Measurements from ENCODE around the gene EDIL3.

DNA sequence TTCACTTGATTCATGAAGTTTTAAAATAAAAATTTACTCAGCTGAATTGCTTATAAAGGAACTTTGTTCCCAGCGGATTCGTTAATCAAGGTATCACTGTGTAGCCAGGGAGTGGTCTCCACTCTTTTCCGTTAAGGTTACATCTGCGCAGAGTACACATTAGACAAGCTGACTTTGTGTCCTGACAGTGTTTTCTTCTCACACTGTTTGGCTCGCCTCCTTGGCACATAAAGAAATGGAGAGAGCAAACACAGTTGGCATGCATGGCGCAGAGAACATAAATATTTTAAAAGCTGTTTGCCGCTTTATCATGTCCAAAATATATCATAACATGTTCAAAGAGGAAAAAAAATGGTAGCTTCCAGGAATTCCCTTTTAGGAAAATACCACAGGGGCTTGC lies 153.2 kb downstream of the EDIL3 start:
- TF ChIP-seq, protein P1, sequence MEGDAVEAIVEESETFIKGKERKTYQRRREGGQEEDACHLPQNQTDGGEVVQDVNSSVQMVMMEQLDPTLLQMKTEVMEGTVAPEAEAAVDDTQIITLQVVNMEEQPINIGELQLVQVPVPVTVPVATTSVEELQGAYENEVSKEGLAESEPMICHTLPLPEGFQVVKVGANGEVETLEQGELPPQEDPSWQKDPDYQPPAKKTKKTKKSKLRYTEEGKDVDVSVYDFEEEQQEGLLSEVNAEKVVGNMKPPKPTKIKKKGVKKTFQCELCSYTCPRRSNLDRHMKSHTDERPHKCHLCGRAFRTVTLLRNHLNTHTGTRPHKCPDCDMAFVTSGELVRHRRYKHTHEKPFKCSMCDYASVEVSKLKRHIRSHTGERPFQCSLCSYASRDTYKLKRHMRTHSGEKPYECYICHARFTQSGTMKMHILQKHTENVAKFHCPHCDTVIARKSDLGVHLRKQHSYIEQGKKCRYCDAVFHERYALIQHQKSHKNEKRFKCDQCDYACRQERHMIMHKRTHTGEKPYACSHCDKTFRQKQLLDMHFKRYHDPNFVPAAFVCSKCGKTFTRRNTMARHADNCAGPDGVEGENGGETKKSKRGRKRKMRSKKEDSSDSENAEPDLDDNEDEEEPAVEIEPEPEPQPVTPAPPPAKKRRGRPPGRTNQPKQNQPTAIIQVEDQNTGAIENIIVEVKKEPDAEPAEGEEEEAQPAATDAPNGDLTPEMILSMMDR (IDR thresholded peaks at IDR 0.05; ENCODE audit: low read depth, low read length, poor library complexity, severe bottlenecking) = no peak
- no peak for TF ChIP-seq EZH2phosphoT487 (IDR thresholded peaks at IDR 0.05; ENCODE audit: borderline replicate concordance, low read length)

All from DOHH2 (cell line).